Measurements from ENCODE around the gene RPS6KA3. TPM values are rescaled to one million over a fixed set of nuclear protein-coding genes. Genes with fewer than 3 reads are reported as not detected.

The RPS6KA3 gene
- total RNA-seq, 1 experiment from 2014 or later: 14.6 TPM

DNA sequence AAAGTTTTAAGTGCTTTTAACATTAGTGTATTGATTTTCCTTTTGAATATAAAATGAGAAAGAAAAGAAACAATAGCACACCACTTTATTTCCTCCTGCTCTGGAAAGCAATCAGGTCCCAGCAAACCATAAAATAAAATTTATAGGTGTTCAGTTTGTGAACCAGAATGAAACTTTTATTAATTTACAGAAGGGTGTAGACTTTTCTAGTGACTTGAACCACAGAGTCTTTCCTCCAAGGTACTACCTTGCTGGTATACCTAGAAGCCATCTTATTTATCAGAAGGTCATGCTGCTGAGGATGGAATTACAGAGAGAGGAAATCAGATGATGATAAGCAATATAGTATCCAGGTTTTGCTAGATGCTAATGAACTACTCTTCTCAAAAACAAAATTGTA is 27.6 kb upstream of the RPS6KA3 start:
- no peak for DNase-seq (ENCODE audit: low spot score)
- H3K4me1 Mint-ChIP-seq: no peaks in the 10 kb centered on the region
- POLR2A ChIA-PET: no interaction called here

DNA sequence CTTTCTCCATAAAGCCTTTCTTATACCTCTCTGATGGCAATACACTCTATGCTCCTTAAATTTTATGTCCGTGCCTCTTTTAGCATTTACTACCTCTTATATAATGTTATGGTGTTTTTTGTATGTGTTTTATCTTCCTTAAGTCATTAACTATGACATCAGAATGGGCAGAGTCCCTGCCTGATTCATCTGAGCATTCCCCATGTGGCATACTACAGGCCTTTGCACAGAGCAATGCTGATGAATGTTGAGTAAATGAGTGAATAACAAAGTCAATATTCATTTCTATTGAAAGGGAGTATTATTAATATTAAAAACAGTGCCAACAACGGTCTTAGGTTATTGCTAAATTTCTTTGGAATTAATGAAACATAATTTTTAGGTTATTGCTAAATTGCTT is 18.8 kb upstream of the RPS6KA3 start:
- Mint-ChIP-seq H3K4me3 (no peak overlapping the region), H3K9me3 (peaks cover 11% of the 10 kb centered on the region), H3K36me3 (no peaks in the 10 kb centered on the region), H3K27ac (no peak overlapping the region), H3K27me3 (ENCODE audit: low read depth) (peaks cover 7% of the 10 kb centered on the region), H3K4me1 (no peaks in the 10 kb centered on the region)
- DNase-seq (ENCODE audit: low spot score) (no peak), ATAC-seq (no peak)
- TF ChIP-seq ATF1 (CRISPR knock-in tag; IDR thresholded peaks at IDR 0.05) (no peak), GABPB1 (CRISPR knock-in tag; IDR thresholded peaks at IDR 0.05) (no peak), TEAD4 (CRISPR knock-in tag; IDR thresholded peaks at IDR 0.05) (no peak), ELF4 (CRISPR knock-in tag; IDR thresholded peaks at IDR 0.05; ENCODE audit: low read depth) (no peak), ZNF219 (CRISPR knock-in tag; IDR thresholded peaks at IDR 0.05; ENCODE audit: borderline replicate concordance) (no peak), SMAD3 (CRISPR knock-in tag; IDR thresholded peaks at IDR 0.05; ENCODE audit: borderline replicate concordance) (no peak), FOXJ3 (CRISPR knock-in tag; IDR thresholded peaks at IDR 0.05; ENCODE audit: borderline replicate concordance) (no peak)
- TF ChIP-seq, protein P1, sequence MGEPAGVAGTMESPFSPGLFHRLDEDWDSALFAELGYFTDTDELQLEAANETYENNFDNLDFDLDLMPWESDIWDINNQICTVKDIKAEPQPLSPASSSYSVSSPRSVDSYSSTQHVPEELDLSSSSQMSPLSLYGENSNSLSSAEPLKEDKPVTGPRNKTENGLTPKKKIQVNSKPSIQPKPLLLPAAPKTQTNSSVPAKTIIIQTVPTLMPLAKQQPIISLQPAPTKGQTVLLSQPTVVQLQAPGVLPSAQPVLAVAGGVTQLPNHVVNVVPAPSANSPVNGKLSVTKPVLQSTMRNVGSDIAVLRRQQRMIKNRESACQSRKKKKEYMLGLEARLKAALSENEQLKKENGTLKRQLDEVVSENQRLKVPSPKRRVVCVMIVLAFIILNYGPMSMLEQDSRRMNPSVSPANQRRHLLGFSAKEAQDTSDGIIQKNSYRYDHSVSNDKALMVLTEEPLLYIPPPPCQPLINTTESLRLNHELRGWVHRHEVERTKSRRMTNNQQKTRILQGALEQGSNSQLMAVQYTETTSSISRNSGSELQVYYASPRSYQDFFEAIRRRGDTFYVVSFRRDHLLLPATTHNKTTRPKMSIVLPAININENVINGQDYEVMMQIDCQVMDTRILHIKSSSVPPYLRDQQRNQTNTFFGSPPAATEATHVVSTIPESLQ (CRISPR knock-in tag; IDR thresholded peaks at IDR 0.05): no peak
- TF ChIP-seq, protein P2, sequence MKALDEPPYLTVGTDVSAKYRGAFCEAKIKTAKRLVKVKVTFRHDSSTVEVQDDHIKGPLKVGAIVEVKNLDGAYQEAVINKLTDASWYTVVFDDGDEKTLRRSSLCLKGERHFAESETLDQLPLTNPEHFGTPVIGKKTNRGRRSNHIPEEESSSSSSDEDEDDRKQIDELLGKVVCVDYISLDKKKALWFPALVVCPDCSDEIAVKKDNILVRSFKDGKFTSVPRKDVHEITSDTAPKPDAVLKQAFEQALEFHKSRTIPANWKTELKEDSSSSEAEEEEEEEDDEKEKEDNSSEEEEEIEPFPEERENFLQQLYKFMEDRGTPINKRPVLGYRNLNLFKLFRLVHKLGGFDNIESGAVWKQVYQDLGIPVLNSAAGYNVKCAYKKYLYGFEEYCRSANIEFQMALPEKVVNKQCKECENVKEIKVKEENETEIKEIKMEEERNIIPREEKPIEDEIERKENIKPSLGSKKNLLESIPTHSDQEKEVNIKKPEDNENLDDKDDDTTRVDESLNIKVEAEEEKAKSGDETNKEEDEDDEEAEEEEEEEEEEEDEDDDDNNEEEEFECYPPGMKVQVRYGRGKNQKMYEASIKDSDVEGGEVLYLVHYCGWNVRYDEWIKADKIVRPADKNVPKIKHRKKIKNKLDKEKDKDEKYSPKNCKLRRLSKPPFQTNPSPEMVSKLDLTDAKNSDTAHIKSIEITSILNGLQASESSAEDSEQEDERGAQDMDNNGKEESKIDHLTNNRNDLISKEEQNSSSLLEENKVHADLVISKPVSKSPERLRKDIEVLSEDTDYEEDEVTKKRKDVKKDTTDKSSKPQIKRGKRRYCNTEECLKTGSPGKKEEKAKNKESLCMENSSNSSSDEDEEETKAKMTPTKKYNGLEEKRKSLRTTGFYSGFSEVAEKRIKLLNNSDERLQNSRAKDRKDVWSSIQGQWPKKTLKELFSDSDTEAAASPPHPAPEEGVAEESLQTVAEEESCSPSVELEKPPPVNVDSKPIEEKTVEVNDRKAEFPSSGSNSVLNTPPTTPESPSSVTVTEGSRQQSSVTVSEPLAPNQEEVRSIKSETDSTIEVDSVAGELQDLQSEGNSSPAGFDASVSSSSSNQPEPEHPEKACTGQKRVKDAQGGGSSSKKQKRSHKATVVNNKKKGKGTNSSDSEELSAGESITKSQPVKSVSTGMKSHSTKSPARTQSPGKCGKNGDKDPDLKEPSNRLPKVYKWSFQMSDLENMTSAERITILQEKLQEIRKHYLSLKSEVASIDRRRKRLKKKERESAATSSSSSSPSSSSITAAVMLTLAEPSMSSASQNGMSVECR (CRISPR knock-in tag; IDR thresholded peaks at IDR 0.05; ENCODE audit: borderline replicate concordance): no peak
- TF ChIP-seq, protein P3, sequence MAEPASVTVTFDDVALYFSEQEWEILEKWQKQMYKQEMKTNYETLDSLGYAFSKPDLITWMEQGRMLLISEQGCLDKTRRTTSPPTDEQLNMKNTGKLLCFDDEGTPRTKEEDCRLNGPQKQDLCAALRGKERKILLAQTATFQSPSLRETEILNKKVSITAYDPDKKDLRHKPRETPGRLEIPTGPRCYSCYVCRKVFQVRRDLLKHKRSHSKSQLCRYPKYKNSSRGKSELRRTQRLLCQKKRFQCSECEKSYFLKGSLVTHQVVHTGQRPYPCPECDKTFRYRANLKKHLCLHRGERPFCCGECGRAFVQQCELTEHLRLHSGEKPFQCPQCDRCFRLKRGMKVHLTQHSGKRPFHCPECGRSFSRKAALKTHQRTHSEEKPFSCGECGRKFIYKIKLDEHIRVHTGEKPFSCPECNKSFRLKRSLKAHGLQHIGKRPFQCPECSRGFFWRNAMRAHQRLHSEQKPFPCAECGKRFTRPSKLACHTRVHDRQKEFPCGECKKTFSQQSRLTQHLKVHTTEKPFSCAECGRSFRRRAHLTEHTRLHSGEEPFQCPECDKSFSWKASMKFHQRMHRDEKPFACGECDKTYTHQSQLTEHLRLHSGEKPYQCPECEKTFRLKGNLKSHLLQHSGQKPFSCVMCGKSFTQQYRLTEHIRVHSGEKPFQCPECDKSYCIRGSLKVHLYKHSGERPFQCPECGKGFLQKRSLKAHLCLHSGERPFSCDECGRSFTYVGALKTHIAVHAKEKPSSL (CRISPR knock-in tag; conservative IDR thresholded peaks at IDR 0.05): no peak
- ChIA-PET CTCF (no interaction called here), POLR2A (no interaction called here)

More for the DNA sequence above, 27.6 kb upstream of the RPS6KA3 start:
- ATAC-seq: no peak
- no peaks in the 10 kb centered on the region for H3K9me3 Mint-ChIP-seq
- CTCF ChIA-PET: no interaction called here
- no peaks in the 10 kb centered on the region for H3K36me3 Mint-ChIP-seq
- TF ChIP-seq, protein P4, sequence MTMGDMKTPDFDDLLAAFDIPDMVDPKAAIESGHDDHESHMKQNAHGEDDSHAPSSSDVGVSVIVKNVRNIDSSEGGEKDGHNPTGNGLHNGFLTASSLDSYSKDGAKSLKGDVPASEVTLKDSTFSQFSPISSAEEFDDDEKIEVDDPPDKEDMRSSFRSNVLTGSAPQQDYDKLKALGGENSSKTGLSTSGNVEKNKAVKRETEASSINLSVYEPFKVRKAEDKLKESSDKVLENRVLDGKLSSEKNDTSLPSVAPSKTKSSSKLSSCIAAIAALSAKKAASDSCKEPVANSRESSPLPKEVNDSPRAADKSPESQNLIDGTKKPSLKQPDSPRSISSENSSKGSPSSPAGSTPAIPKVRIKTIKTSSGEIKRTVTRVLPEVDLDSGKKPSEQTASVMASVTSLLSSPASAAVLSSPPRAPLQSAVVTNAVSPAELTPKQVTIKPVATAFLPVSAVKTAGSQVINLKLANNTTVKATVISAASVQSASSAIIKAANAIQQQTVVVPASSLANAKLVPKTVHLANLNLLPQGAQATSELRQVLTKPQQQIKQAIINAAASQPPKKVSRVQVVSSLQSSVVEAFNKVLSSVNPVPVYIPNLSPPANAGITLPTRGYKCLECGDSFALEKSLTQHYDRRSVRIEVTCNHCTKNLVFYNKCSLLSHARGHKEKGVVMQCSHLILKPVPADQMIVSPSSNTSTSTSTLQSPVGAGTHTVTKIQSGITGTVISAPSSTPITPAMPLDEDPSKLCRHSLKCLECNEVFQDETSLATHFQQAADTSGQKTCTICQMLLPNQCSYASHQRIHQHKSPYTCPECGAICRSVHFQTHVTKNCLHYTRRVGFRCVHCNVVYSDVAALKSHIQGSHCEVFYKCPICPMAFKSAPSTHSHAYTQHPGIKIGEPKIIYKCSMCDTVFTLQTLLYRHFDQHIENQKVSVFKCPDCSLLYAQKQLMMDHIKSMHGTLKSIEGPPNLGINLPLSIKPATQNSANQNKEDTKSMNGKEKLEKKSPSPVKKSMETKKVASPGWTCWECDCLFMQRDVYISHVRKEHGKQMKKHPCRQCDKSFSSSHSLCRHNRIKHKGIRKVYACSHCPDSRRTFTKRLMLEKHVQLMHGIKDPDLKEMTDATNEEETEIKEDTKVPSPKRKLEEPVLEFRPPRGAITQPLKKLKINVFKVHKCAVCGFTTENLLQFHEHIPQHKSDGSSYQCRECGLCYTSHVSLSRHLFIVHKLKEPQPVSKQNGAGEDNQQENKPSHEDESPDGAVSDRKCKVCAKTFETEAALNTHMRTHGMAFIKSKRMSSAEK (CRISPR knock-in tag; IDR thresholded peaks at IDR 0.05; ENCODE audit: borderline replicate concordance): no peak
- TF ChIP-seq ETV6 (CRISPR knock-in tag; IDR thresholded peaks at IDR 0.05) (no peak), NFATC4 (CRISPR knock-in tag; IDR thresholded peaks at IDR 0.05) (no peak), NR2C2 (CRISPR knock-in tag; IDR thresholded peaks at IDR 0.05) (no peak), ATF1 (CRISPR knock-in tag; IDR thresholded peaks at IDR 0.05) (no peak), ZNF232 (CRISPR knock-in tag; IDR thresholded peaks at IDR 0.05) (no peak), CREM (CRISPR knock-in tag; IDR thresholded peaks at IDR 0.05) (no peak)
- H3K4me3 Mint-ChIP-seq: no peak overlapping the region
- no peak overlapping the region for H3K27ac Mint-ChIP-seq
- peaks cover 3% of the 10 kb centered on the region; the same call in 1 of the 2 replicates for H3K27me3 Mint-ChIP-seq (ENCODE audit: low read depth)
